ENCODE data around the gene ADAMTS2. TPM values are rescaled to one million over a fixed set of nuclear protein-coding genes. Genes with fewer than 3 reads are reported as not detected.
A peak's percentile ranks its signal among the peaks of the same experiment; 100 is the strongest.

Gene ADAMTS2
- total and polyA plus RNA-seq, 7 experiments from 2014 or later = not detected

DNA sequence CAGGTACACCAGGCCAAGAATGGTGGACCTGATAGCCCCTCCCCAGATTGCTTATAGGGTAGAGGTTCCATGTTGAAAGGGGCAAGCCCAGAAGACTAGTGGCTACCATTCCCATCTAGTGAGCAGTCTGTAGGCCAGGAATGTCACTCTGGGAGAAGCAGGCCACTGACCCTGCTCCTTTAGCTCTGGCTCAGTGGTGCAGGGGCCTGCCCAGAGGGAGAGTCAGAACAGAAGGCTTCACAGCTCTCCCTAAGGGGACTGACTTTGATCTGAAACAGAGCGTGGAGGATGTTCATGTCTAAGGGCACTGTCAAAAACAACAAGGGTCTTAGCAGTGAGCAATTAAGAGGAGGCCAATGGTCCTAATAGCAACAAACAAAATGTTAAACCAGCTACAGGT, 203.4 kb downstream of the ADAMTS2 start:
- Histone ChIP-seq H3K4me3 (ENCODE audit: low read length) (no peak overlapping the region), H3K4me1 (ENCODE audit: control insufficient read depth in 2 of 2, insufficient read depth in 2 of 2, low read length in 2 of 2) (no peaks in the 10 kb centered on the region), H3K27ac (ENCODE audit: low read depth, low read length) (no peak overlapping the region), H3K9me3 (ENCODE audit: control insufficient read depth in 2 of 3, low read length in 3 of 3) (no peaks in the 10 kb centered on the region), H3K27me3 (ENCODE audit: control insufficient read depth in 2 of 2, insufficient read depth in 2 of 2, low read length in 2 of 2) (no peaks in the 10 kb centered on the region), H3K36me3 (ENCODE audit: control insufficient read depth in 2 of 3, insufficient read depth in 3 of 3, low read length in 3 of 3) (no peaks in the 10 kb centered on the region)
- CTCF ChIA-PET = no interaction called here
- H3K27ac Mint-ChIP-seq = no peak overlapping the region
- no peak overlapping the region for H3K4me3 Mint-ChIP-seq
- H3K27me3 Mint-ChIP-seq = no peaks in the 10 kb centered on the region
- no peak for ATAC-seq
- POLR2A ChIA-PET = no interaction called here
- H3K4me1 Mint-ChIP-seq = peaks cover 3 to 19% (median 12%) of the 10 kb centered on the region in 7 donors
- no peaks in the 10 kb centered on the region for H3K36me3 Mint-ChIP-seq
- peaks cover 0 to 18% (median 0%) of the 10 kb centered on the region in 11 donors for H3K9me3 Mint-ChIP-seq
- intact Hi-C loops (cut with micrococcal nuclease) = no loop called here
- no peak for DNase-seq

- intact Hi-C loops (cut with micrococcal nuclease) = no loop called here
- Histone ChIP-seq H3K4me3 (ENCODE audit: low read length) (no peak overlapping the region), H3K9me3 (ENCODE audit: control insufficient read depth in 2 of 3, low read length in 3 of 3) (no peaks in the 10 kb centered on the region), H3K4me1 (ENCODE audit: control insufficient read depth in 2 of 2, insufficient read depth in 2 of 2, low read length in 2 of 2) (no peaks in the 10 kb centered on the region), H3K27ac (ENCODE audit: low read depth, low read length) (no peak overlapping the region), H3K27me3 (ENCODE audit: control insufficient read depth in 2 of 2, insufficient read depth in 2 of 2, low read length in 2 of 2) (no peaks in the 10 kb centered on the region), H3K36me3 (ENCODE audit: control insufficient read depth in 2 of 3, insufficient read depth in 3 of 3, low read length in 3 of 3) (no peaks in the 10 kb centered on the region)
- Mint-ChIP-seq H3K27me3 (no peaks in the 10 kb centered on the region), H3K9me3 (peaks cover 0 to 15% (median 0%) of the 10 kb centered on the region in 11 donors), H3K36me3 (no peaks in the 10 kb centered on the region), H3K4me3 (no peak overlapping the region), H3K4me1 (peaks cover 3 to 9% (median 9%) of the 10 kb centered on the region in 7 donors), H3K27ac (no peak overlapping the region)
- DNase-seq = no peak
- no peak for ATAC-seq
- ChIA-PET CTCF (no interaction called here), POLR2A (no interaction called here)
Observed at GRCh38 chr5:179140293-179140692, 205.0 kb downstream of the ADAMTS2 start.

DNA sequence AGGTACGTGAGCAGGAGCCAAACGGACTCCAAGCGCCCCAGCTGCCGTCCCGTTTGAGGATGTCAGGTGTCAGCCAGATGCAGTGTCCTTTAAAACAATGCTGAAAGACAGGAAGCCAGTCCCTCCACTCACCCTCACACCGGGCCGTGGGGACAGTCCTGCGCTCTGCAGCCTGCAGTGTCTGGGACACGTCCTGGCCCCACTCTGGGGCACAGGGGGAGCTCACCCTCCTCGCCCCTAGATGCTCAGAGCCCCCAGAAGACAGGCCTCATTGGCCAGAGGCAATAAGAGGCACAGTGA, 205.4 kb downstream of the ADAMTS2 start:
- DNase-seq = no peak
- Histone ChIP-seq H3K9me3 (ENCODE audit: control insufficient read depth in 2 of 3, low read length in 3 of 3) (no peaks in the 10 kb centered on the region), H3K36me3 (ENCODE audit: control insufficient read depth in 2 of 3, insufficient read depth in 3 of 3, low read length in 3 of 3) (no peaks in the 10 kb centered on the region), H3K4me3 (ENCODE audit: low read length) (no peak overlapping the region), H3K27ac (ENCODE audit: low read depth, low read length) (no peak overlapping the region), H3K4me1 (ENCODE audit: control insufficient read depth in 2 of 2, insufficient read depth in 2 of 2, low read length in 2 of 2) (no peaks in the 10 kb centered on the region), H3K27me3 (ENCODE audit: control insufficient read depth in 2 of 2, insufficient read depth in 2 of 2, low read length in 2 of 2) (no peaks in the 10 kb centered on the region)
- Mint-ChIP-seq H3K36me3 (no peaks in the 10 kb centered on the region), H3K27ac (no peak overlapping the region), H3K4me3 (no peak overlapping the region), H3K9me3 (peaks cover 0 to 14% (median 0%) of the 10 kb centered on the region in 11 donors), H3K4me1 (peaks cover 3 to 9% (median 9%) of the 10 kb centered on the region in 7 donors), H3K27me3 (no peaks in the 10 kb centered on the region)
- no peak for ATAC-seq
- intact Hi-C loops (cut with micrococcal nuclease) = no loop called here
- POLR2A ChIA-PET = no interaction called here
- CTCF ChIA-PET = no interaction called here

DNA sequence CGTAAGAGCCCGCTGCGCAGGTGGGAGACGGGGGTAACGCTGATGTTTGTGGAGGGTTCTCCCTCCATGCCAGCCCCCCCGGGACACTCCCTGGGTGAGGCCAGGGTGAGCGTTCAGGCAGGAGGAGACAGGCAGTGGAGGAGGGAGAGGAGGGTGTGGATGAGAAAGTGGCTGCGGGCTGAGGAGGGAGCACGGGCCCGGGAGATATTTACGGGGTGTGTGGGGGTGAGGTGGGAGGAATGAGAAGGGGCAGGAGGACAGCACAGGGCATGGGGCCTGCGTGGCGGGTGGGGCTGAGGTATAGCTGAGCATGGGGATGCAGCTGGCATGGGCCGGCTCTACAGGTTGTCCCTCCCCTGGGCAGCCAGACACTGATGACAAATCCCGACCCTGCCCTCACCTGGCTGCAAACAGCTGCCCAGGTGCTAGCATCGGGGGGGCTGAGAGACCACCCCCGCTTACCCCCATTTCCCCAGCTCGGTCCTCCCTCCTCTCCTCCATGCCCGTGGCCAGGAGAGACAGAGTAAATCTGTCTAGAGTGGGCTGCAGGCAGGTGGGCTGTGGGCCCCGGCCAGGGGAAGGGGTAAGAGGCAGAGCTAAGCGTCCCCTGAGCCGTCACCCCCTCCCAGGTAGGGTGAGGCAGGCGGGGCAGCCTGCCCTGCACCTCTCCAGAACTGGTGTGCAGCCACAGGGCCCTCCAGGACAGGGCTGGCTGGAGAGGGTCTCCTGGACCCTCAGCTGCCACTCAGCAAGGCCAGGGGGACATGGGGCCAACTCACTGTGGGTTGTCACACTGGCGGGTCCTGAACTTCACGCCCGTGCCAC, 205.9 kb downstream of the ADAMTS2 start:
- no peak overlapping the region for H3K27ac ChIP-seq (ENCODE audit: low read depth, low read length)
- POLR2A ChIA-PET = no interaction called here
- Mint-ChIP-seq H3K27ac (no peak overlapping the region), H3K27me3 (no peaks in the 10 kb centered on the region), H3K4me3 (no peak overlapping the region), H3K4me1 (peaks cover 3 to 9% (median 9%) of the 10 kb centered on the region in 7 donors), H3K36me3 (no peaks in the 10 kb centered on the region), H3K9me3 (peaks cover 0 to 12% (median 0%) of the 10 kb centered on the region in 11 donors)
- no peaks in the 10 kb centered on the region for H3K36me3 ChIP-seq (ENCODE audit: control insufficient read depth in 2 of 3, insufficient read depth in 3 of 3, low read length in 3 of 3)
- no peaks in the 10 kb centered on the region for H3K9me3 ChIP-seq (ENCODE audit: control insufficient read depth in 2 of 3, low read length in 3 of 3)
- CTCF ChIA-PET = no interaction called here
- intact Hi-C loops (cut with micrococcal nuclease) = no loop called here
- H3K27me3 ChIP-seq (ENCODE audit: control insufficient read depth in 2 of 2, insufficient read depth in 2 of 2, low read length in 2 of 2) = no peaks in the 10 kb centered on the region
- H3K4me3 ChIP-seq (ENCODE audit: low read length) = no peak overlapping the region
- DNase-seq (no peak), ATAC-seq (no peak)
- H3K4me1 ChIP-seq (ENCODE audit: control insufficient read depth in 2 of 2, insufficient read depth in 2 of 2, low read length in 2 of 2) = no peaks in the 10 kb centered on the region

DNA sequence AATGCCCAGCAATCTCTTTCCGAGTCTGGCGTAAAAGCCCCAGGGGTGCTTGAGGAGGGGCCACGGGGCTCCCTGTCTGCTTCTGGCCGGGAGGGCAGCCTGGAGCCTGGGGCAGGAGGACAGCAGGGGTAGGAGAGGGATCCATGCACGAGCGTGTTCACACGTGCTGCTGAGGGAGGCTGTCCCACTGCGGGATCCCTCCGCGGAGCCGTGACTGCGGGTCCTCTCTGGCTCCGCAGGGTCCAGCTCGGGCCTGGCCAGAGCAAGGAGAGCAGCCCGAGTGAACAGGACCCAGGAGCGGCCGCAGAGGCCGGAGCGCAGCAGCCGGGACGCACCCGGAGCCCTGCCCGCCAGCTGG, 206.7 kb downstream of the ADAMTS2 start:
- no peaks in the 10 kb centered on the region for H3K27me3 ChIP-seq (ENCODE audit: control insufficient read depth in 2 of 2, insufficient read depth in 2 of 2, low read length in 2 of 2)
- intact Hi-C loops (cut with micrococcal nuclease) = no loop called here
- no peak overlapping the region for H3K4me3 ChIP-seq (ENCODE audit: low read length)
- no peak overlapping the region for H3K27ac ChIP-seq (ENCODE audit: low read depth, low read length)
- no peak overlapping the region for H3K4me3 Mint-ChIP-seq
- no peaks in the 10 kb centered on the region for H3K4me1 ChIP-seq (ENCODE audit: control insufficient read depth in 2 of 2, insufficient read depth in 2 of 2, low read length in 2 of 2)
- no peaks in the 10 kb centered on the region for H3K27me3 Mint-ChIP-seq
- no peaks in the 10 kb centered on the region for H3K36me3 Mint-ChIP-seq
- H3K9me3 Mint-ChIP-seq = peaks cover 0 to 14% (median 0%) of the 10 kb centered on the region in 11 donors
- H3K9me3 ChIP-seq (ENCODE audit: control insufficient read depth in 2 of 3, low read length in 3 of 3) = no peaks in the 10 kb centered on the region
- peaks cover 3 to 9% (median 9%) of the 10 kb centered on the region in 7 donors for H3K4me1 Mint-ChIP-seq
- no peak overlapping the region for H3K27ac Mint-ChIP-seq
- POLR2A ChIA-PET = interaction anchor here (0.6 kb wide), 1 partner anchor 234 kb away, joined by 3 read pairs; no protein-coding TSS in a partner anchor
- DNase-seq (no peak), ATAC-seq (no peak)
- no peaks in the 10 kb centered on the region for H3K36me3 ChIP-seq (ENCODE audit: control insufficient read depth in 2 of 3, insufficient read depth in 3 of 3, low read length in 3 of 3)
- CTCF ChIA-PET = no interaction called here

DNA sequence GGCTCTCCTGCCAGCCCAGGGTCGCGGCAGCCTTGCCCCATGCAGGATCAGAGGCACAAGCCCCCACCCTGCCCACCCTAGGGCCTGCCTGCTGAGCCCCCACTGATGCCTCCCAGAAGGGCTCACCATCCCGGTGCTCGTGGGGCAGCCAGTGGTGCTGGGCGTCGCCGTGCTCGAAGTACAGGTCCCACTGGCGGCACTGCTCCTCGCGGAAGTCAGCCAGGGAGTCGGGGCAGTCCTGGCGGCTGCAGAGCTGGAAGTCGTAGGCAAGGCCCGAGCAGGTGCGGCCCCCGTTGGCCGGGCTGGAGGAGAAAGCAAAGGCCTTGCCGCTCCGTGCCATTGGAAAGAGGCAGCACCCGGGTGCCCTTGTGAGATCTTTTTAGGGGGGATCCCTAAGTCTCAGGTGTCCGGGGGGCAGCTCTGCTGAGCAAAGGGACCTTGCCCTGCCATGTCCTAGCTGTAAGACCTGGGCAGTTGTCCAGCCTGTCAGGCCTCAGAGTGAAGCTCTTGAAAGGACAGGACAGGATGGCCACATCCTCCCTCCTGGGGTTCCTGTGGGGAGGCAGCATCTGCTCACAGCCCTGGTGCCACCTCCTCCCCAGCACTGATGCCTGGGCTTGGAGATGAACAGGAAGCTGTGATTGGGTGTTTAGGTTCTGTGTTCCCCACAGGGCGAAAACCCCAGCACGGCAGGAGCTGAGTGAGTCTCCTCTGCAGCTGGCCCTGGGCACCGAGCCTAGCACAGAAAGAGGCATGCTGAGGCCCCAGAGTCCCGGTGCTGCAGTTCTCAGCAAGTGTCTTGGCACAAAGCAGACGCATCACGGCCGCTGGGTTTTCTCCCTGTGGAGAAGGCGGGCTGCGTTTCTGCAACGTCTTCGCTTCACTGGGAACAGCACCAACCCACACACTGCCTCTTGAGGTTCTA, 207.4 kb downstream of the ADAMTS2 start:
- no peaks in the 10 kb centered on the region for H3K4me1 ChIP-seq (ENCODE audit: control insufficient read depth in 2 of 2, insufficient read depth in 2 of 2, low read length in 2 of 2)
- H3K36me3 Mint-ChIP-seq = no peaks in the 10 kb centered on the region
- H3K27ac Mint-ChIP-seq = no peak overlapping the region
- peaks cover 3 to 8% (median 7%) of the 10 kb centered on the region in 7 donors for H3K4me1 Mint-ChIP-seq
- no peaks in the 10 kb centered on the region for H3K9me3 ChIP-seq (ENCODE audit: control insufficient read depth in 2 of 3, low read length in 3 of 3)
- H3K27me3 ChIP-seq (ENCODE audit: control insufficient read depth in 2 of 2, insufficient read depth in 2 of 2, low read length in 2 of 2) = no peaks in the 10 kb centered on the region
- no peaks in the 10 kb centered on the region for H3K36me3 ChIP-seq (ENCODE audit: control insufficient read depth in 2 of 3, insufficient read depth in 3 of 3, low read length in 3 of 3)
- POLR2A ChIA-PET = interaction anchor here (0.6 kb wide), 1 partner anchor 234 kb away, joined by 3 read pairs; no protein-coding TSS in a partner anchor
- no peak for DNase-seq
- H3K27ac ChIP-seq (ENCODE audit: low read depth, low read length) = no peak overlapping the region
- H3K4me3 ChIP-seq (ENCODE audit: low read length) = no peak overlapping the region
- CTCF ChIA-PET = no interaction called here
- peaks cover 0 to 15% (median 0%) of the 10 kb centered on the region in 11 donors for H3K9me3 Mint-ChIP-seq
- ATAC-seq = peak; percentile 13
- intact Hi-C loops (cut with micrococcal nuclease) = no loop called here
- H3K4me3 Mint-ChIP-seq = no peak overlapping the region
- H3K27me3 Mint-ChIP-seq = no peaks in the 10 kb centered on the region

All from naive thymus-derived CD4-positive, alpha-beta T cell (primary cell).